H1 (cell line): ENCODE data around the gene GALNT12. TPM values are rescaled to one million over a fixed set of nuclear protein-coding genes. Genes with fewer than 3 reads are reported as not detected.

ENCODE experiments used
- BRCA1 ChIP-seq: IDR thresholded peaks from 2 replicates; pipeline ENCODE4 v1.6.1; 2012; ENCODE audit warnings: low read depth, low read length, improper control_type of control experiment
- polyA plus RNA-seq, 7 experiments: library from polyadenylated mRNA; depleted of rRNA in 3 of 7; stranded (reverse) in 5 of 7; unstranded in 2 of 7; fragments of >200 nt in 5 of 7; fragments of 200-250 nt in 2 of 7; gene quantifications; 1 replicate in 5 of 7; 2 replicates in 1 of 7; 4 replicates in 1 of 7; pipeline versions ENCODE4 v1.2.1 to v1.2.3, GENCODE V29; 2011 to 2013; ENCODE audit warnings: missing spikeins in 2 of 7, mixed read lengths in 2 of 7
- total RNA-seq: library from RNA; stranded (reverse); fragmentation: NEBNext Ultra II Directional; extraction: Animal tissue kit (Norgen Biotek cat#: 25700); gene quantifications from 2 replicates; pipeline ENCODE4 v1.2.1, GENCODE V29; 2021
- TF ChIP-seq, protein P1 (sequence below): IDR thresholded peaks from 2 replicates; pipeline ENCODE4 v1.6.1; 2012; ENCODE audit warnings: inconsistent platforms

GALNT12 gene
- total and polyA plus RNA-seq, 2 of the 8 experiments (the other 6 are each of a cell fraction or from before 2014, with no cell fraction given): 16.2 to 19.6 TPM

DNA sequence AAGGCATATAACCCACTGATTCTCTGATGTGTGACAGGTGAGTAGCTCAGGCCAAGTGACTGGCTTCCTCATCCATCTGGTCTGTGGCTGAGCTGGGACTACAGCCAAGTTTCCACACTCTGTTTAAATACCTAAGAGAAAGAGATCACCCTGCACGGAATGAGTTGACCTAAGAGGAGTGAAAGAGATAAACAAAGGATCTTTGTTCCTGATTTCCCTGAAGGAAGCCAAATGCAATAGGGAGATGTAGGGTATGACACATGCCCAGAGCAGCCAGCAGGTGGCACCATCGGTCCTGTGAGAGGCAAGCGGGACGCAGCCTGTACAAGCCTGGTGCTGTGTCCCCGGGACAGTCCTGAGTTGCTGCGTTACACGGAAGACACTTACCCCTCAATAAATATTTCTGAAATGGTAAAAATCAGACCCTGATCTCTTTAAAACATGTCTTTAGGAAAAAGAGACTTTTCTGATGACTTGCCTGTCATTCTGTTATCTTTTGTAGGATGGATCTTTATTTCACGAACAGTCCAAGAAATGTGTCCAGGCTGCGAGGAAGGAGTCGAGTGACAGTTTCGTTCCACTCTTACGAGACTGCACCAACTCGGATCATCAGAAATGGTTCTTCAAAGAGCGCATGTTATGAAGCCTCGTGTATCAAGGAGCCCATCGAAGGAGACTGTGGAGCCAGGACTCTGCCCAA lies 41.1 kb downstream of the GALNT12 start (continued):
- TF ChIP-seq, protein P1, sequence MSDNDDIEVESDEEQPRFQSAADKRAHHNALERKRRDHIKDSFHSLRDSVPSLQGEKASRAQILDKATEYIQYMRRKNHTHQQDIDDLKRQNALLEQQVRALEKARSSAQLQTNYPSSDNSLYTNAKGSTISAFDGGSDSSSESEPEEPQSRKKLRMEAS: peak; percentile 57
- no peak for TF ChIP-seq BRCA1
- TF ChIP-seq, all 59 proteins: peak for 6
